Limb (tissue), 2 donors: ENCODE results near the gene C1orf52.

Source experiments
- DNase-seq, 2 donors: peaks; one replicate each; pipeline ENCODE4 v3.0.0-alpha.2; 2016; ENCODE audit errors: extremely low spot score in 2 of 2

C1orf52 gene

DNA sequence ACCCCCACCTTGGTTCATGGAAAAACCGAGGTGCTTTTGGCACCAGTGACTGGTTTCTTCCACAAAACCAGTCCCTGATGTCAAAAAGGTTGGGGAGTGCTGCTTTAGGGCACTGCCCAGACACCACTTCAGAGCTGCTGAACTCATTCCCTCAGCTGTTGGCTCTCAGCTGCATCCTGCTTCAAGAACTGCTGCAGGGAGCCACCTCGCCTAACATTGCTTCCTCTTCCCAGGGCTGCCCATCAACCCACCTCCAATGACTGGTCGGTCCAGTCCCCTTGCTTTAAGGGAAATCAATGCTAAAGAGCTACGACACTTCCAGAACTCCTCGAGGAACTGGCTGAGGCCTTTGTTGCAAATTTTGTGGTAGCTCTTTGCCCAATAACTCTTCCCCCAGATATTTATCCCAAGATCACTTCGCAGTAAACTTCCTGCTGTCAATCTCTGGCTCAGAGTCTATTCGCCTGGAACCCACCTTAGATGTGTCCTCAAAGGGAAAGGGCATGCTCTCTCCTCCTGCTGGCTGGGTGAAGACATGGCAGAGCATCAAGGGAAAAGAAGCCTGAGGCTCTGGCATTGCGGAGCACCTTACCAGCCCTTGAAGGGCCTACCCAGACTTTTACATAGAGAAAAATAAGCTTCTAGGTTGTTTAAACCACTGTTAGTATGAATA lies 29.0 kb downstream of the C1orf52 start:
- no peak for DNase-seq

DNA sequence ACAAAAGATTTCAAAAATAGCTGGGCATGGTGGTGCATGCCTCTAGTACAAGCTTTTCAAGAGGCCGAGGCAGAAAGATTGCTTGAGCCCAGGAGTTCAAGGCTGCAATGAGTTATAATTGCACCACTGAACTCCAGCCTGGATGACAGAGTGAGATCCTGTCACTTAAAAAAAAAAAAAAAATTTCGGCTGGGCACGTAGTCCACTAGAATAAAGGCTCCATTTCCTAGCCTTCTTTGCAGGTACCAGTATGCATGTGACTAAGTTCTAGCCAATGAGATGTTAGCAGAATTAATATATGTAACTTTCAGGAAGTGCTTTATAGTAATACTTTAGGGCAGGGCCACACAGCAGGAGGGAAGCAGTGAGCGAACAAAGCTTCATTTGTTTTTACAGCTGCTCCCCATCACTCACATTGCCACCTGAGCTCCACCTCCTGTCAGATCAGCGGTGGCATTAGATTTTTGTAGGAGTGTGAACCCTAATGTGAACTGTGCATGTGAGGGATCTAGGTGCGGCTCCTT lies 29.8 kb downstream of the C1orf52 start:
- no peak for DNase-seq

DNA sequence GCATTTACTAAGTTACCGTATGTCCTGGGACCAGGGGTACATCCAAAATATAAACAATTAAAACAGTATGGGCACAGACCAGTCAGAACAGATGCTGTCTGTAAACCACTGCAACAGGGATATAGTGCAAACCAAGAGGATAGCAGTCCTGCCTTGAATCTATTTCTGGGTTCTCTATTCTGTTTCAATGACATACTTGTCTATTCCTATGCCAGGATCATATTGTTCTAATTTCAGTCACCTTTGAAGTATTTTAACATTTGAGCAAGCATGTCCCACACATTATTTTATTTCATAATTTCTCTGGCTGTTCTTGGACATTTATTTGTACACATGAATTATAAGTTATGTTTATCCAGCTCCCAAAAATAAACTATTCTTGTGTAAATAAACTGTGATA lies 30.5 kb downstream of the C1orf52 start:
- DNase-seq = no peak

DNA sequence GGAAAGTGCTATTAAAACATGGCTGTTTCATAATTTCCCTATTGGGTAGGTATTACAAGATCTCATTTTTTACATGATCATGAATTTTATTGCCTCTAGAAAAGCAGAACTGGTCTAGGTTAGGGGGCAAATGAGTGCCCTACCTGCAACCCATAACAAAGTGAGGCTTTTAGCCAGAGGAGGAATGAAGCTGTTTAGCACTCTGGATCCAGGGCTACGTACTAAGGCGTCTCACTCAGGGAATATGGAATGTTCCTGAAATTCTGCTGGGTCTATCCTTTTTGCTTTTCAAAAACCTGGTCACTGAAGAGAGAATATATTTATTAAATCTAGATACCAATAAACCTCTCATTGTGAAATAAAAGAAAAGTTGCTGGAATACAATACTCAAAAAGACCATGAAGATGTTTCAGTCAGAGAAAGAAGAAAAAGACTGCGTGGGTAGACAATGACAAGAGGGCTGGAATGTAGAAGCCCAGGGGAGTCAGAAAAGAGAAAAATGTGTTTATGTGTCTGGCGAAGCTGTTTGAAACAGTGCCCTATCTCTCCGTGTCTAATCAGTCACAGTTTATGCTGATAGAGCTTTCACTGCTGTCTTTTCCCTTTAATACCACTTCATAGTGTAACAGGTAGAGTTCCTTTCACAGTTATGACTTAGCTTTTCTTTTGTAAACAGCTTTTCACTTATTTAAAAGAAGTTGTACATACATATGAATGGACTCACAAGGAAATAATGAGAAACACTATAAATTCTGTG lies 33.7 kb downstream of the C1orf52 start:
- no peak for DNase-seq

DNA sequence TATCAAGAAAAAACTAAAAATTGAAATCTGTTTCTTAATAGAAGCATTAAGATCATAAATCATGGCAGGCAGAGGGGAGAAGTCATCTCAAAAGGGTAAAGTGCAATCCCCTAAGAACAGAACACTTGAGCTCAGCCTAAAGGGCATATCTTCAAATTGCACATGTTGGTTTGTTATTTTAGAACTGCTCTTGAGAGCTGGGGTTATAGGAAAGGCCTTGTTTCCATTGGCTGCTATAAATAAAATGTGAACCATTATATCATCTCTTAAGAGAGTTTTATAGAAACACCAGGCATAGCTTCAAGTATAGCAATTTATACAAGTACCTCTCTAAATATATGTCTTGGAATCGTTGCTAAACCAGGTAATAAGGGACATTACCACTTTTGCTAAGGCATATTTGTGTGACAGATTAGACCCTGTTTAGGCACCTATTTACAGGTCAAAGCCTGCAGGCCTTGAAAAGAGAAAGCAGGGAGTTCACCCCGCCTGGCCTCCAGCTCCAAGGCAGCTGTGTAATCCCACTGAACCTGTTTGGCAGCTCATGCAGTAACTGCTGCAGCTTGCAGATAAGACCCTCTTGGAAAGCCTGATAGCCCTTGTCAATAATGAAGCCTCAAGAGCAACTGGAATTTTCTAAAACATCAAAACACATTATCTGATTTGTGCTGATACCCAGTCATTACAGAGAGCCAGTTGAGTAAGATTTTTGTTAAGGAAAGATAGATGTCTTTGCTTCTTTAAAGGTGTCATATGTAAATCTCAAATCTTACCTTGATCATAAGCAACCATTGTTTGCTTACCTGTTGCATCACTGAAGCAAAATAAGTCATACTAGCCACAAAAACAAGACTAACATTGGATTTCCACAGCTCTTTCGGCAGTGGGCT lies 34.5 kb downstream of the C1orf52 start:
- DNase-seq = peak; percentile 51 to 72

DNA sequence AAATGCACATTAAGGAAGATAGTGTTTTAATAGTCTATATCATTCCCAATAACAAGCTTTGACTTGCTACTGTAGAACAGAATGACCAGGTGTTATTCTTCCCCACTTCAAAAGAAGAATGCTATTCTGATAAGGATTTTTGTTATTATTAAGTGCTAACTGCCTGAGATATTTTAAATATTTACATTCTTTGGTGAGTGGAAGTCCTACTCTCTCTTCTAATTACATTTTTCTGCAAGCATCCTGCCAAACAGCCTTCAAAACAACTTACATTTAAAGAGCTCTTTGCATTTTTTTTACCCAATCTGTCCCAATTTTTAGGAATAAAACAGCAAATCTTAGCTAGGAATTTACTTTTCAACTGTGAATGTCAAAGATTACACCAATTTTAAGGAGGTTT lies 35.2 kb downstream of the C1orf52 start:
- DNase-seq = no peak

DNA sequence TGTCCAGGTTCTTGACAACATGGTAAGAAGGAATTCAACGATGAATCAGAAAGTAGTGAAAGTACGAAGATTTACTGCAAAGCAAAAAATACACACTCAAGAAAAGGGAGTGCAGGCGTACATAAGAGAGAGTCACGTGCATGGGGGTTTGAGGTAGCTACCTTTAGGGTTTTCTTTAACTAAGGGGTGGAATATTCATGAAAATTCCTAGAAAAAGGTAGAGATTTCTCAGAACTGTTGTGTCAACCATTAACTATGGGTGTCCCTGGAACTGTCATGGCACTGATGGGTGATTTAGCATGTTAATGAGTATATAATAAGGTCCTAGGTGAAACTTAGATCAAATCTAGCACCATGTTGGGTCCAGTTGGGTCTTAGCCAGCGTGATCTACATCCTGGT lies 36.1 kb downstream of the C1orf52 start:
- DNase-seq = no peak

DNA sequence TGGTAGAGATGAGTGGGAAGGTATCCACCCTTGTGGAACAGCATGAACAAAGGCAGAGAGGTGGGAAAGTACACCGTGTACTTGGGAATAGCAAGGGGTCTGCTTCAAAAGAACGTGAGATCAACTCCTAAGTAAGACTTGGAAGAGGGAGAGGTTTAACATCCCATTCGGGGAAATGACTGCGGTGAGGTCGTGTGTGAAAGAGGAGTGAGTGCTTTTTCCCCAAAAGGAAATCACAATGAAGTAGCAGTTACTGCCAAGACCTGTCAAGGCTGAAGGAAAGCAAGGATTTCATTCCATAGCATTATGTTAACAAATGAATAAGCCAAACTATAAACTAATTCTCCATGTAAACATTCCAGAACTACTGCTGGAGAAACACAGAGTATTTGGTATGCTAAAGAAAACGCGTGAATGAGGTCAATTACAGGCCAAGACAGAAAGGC lies 38.7 kb downstream of the C1orf52 start:
- no peak for DNase-seq

DNA sequence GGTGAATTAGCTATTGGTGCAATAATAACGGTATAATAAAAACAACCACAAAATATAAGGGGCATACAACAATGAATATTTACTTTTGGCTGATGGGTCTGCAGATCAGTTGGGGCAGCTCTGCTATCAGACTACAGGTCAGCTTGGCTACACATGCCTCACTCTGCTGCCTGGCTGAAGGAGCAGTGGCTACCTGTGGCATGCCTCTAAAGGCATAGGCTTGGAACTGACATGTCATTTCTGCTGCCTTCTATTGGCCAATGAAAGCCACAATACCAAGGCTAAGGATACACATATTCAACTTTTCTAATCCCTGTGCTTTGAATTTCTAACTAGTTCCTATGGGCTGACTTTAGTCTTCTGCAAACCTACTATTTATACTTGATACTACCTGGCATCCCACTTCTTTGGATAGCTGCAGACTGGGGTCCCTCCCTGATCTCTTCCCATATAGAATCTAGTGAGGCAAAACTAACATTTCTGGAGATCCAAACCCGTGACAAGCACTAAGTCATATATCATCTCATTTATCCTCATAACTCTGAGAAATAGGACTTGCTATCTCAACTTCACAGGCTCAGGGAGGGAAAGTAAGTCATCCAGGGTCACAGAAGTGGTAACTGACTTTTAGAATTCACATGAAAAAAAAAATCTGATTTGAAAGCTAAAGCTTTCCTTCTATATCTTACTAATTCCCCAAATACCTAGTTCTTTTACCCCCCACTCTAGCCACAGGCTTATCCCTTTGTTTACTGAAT lies 39.4 kb downstream of the C1orf52 start:
- no peak for DNase-seq

DNA sequence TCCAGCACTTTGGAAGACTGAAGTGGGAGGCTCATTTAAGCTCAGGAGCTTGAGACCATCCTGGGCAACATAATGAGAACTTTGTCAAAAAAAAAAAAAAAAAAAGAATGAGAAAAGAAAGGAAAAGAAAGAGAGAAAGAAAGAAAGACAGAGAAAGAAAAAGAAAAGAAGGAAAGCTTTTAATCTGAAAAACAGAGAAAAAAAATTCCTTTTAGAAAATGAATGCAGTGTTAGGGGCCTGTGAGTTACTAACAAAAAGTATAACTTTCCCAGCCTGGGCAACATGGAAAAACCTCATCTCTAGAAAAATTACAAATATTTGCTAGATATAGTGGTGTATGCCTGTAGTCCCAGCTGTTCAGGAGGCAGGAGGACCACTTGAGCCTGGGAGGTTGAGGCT lies 42.8 kb downstream of the C1orf52 start:
- no peak for DNase-seq

DNA sequence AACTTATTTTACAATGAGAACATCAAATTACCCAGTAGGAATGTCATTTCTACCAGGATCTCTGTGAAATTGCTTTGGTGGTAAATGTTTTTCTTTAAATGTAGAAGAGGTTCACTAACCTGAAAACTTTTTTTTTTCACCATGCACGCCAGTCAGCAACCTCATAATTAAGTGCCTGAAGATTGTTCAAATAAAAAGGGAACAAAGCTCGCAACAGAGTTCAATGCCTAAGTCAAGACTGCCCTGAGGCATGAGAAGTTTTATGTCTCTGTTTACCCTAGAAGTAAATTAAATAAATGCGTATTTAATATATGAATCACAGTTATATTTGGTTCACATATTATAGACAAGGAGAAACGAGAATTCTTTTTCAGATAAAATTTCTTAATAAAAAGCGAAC lies 44.8 kb downstream of the C1orf52 start:
- DNase-seq = no peak

DNA sequence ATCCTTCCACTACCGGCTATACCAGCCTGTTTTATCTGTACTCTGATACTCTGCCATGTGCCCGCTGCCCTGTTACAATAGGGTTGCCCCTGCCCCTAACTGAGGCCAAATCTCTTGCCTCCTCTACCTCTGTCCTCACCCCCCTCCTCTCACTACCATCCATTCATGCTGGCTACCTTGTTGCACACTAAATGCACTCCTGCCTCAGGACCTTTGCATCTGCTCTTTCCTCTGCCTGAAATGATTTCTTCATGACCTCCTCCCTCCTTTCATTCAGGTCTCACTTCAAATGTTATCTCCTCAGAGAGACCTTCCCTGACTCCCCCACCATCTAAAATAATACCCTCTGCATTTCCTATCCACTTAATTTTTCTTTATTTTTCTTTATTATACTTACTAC lies 51.0 kb downstream of the C1orf52 start:
- no peak for DNase-seq

DNA sequence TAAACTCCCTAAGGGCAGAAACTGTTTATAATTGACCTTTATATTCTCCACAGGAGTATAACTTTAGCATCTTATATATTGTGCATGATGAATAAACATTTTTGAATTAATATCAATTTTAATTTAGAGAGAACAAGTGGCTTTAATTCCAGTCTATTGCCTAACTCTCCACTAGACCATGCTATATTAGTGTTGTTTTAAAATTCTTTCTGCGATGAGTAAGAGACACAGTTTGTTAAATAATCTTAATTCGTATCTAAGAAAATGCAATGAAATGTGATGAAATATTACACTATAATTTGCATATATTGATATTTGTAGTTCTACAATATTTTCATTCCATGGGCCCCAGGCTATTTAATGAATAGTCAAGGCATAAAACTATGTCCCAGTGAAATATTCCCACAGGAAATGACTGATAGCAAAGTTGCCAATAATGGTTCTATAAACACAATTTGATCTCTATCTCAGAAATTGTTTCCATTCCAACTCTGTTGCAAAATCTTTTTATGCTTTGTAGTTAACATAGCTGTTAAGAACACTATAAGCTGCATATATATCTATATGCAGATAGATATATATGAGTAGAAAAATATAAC lies 55.8 kb downstream of the C1orf52 start:
- DNase-seq = no peak

DNA sequence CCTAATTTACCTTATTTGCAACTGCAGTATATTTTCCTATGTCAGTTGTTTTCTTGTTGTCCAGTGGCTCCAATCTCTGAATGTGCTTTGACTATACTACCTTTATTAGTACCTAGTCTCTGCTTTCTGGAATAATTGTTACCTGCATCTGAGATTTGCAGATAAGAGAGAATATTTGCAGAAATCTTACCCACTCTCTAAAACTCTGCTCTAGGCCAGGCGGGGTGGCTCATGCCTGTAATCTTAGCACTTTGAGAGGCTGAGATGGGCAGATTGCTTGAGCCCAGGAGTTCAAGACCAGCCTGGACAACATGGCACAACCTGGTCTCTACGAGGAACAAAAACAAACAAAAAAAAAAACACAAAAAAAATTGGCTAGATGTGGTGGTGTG lies 56.6 kb downstream of the C1orf52 start:
- no peak for DNase-seq

DNA sequence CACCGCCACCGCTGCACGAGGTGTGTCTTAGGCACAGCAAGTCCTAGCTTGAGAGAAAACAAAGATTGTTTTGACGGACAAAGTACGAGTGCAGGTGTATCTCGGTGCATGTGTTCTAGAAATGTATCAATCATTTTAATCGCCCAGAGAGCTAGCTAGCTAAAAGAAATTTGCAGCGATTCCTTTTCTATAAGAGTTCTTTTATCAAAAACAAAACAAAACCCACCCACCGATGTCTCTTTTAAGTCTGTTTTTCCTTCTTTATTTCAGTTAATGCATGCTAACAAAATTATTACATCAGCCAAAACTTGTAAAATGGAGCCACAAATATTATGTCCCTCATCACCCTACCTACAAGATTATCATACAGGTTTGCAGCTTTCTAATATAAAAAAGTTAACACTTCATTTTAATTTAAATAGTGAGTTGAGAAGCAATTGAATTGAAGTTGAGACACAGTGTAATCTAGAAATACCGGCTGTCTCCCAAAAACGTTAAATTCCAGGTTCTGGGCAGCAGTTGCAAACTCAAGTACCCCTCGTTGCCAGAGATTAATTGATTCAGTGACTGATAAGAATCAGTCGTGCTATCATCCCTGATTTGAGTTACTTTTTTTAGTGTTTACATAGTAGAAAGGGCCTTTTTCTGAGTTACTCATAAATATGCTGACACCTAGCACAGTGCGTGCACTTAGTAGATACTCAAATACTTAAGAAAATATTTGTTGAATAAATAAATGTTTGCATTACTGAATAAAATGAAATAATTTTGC lies 57.2 kb downstream of the C1orf52 start:
- DNase-seq = no peak

DNA sequence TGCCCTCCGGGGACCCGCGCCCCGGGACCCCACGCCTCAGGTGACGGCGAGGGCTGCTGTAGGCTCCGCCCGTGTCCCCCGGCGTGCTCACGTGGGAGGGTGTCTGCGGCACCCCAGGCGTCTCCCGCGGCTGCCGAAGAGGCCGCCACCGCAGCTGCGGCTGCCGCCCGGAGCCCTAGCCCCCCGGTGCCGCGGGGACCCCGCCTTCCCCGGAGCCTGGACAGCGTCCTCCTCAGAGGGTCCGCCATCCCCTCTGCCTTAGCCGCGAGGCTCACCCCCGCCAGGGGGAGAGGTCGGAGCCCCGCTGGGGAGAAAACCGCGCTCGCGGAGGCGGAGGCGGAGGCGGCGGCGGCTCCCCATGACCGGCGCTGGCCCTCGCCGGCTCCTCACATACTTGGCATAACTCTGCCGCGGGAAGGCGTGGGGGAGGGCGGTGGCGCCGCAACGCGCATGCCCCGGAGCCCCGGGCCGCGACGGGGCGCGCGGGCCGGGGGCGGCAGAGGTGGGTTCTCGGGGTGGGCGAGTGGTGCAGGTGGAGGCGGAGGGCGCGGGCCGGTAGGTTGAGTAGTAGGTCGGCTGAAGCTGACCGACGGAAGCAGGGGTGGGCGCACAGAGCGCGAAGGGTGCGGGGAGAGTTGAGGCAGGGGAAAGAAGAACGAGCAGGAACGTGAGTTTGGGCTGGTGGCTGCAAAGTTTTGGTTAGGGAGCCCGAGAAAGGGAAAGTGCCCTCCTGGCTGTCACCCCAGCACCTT lies 57.9 kb downstream of the C1orf52 start:
- DNase-seq = peak; percentile 53 to 86

DNA sequence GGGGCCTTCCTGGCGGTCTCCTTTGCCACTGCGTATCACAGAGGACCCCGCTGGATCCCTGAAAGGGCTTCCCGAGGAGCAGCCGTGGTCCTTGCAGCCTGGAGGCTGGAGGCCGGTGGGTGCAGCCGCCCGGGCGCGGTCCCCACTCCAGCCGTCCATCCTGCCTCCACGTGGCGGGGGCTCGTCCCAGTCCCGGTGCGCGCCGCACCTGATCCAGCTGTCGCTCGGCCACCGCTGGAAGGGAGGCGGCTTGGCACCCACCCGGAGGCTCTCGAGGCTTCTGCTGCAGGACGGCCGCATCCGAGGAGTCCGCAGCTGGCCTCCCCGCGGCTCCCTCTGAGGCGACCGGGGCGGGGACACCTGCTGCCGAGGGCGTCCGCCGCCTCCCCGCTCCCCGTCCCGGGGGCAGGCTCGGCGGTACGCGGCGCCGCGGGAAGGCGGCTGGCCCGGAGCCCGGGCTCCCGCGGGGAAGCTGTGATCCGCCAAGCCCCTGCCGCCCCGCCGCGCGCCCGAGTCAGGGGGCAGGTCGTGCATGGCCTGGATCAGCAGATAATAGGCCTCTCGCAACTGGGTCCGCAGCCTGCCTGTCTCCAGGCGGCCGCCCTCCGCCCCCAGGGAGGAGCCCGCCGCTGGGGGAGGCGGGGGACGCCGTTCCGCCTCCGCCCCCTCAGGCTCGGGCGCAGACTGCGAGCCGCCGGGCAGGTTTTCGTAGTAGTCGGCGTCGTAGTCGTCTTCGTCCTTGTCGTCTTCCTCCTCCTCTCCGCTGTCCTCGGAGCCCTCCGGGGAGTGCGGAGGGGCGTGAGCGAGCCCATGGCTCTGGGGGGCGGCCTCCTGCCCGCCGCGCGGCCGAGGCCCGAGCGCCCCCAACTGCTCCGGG lies 58.8 kb downstream of the C1orf52 start, which contains the start of gene SYDE2:
Gene SYDE2 (minus strand): TSS at position 554 of the 877 bp plus-strand sequence. CDS start 20 bp downstream, at position 534.
- DNase-seq = peak; percentile 42 to 82
